Hepatocyte (in vitro differentiated cells): ENCODE data around the gene ACP1. TPM values are rescaled to one million over a fixed set of nuclear protein-coding genes. Genes with fewer than 3 reads are reported as not detected.
A peak's percentile ranks its signal among the peaks of the same experiment; 100 is the strongest.

Source experiments
- DNase-seq: peaks from one replicate; pipeline ENCODE4 v3.0.0-alpha.2; 2016; ENCODE audit warnings: low spot score
- H2AFZ ChIP-seq: fragments of 200-600 bp; sonication (generic); 2 replicates; pipeline ENCODE4 v1.6.0; 2016; ENCODE audit warnings: antibody characterized with exemption, mild to moderate bottlenecking
- H3K27ac ChIP-seq: fragments of 200-600 bp; sonication (generic); 2 replicates; pipeline ENCODE4 v1.5.1; 2016; ENCODE audit warnings: mild to moderate bottlenecking
- H3K27me3 ChIP-seq: fragments of 200-600 bp; sonication (generic); 2 replicates; pipeline ENCODE4 v1.6.1; 2016
- H3K36me3 ChIP-seq: fragments of 200-600 bp; sonication (generic); replicated peaks from 2 replicates; pipeline ENCODE4 v1.5.1; 2016; ENCODE audit warnings: low read depth; ENCODE audit not compliant: insufficient read depth
- H3K4me1 ChIP-seq: fragments of 200-600 bp; sonication (generic); 2 replicates; pipeline ENCODE4 v1.5.1; 2016; ENCODE audit warnings: mild to moderate bottlenecking, moderate library complexity; ENCODE audit not compliant: insufficient read depth
- H3K4me2 ChIP-seq: fragments of 200-600 bp; sonication (generic); 2 replicates; pipeline ENCODE4 v1.6.0; 2016
- H3K4me3 ChIP-seq: fragments of 200-600 bp; sonication (generic); 2 replicates; pipeline ENCODE4 v1.5.1; 2016; ENCODE audit warnings: mild to moderate bottlenecking
- H3K79me2 ChIP-seq: fragments of 200-600 bp; sonication (generic); 2 replicates; pipeline ENCODE4 v1.6.0; 2017; ENCODE audit warnings: mild to moderate bottlenecking
- H3K9me2 ChIP-seq: fragments of 200-600 bp; sonication (generic); replicated peaks from 2 replicates; pipeline ENCODE4 v1.6.0; 2017; ENCODE audit warnings: mild to moderate bottlenecking; ENCODE audit not compliant: insufficient read depth
- H3K9me3 ChIP-seq: fragments of 200-600 bp; sonication (generic); 2 replicates; pipeline ENCODE4 v1.5.1; 2016; ENCODE audit warnings: low read depth, mild to moderate bottlenecking
- H4K20me1 ChIP-seq: fragments of 200-600 bp; sonication (generic); 2 replicates; pipeline ENCODE4 v1.6.0; 2016; ENCODE audit warnings: mild to moderate bottlenecking; ENCODE audit not compliant: insufficient read depth, poor library complexity, severe bottlenecking
- EZH2 ChIP-seq: fragments of 200-600 bp; sonication (generic); IDR thresholded peaks from 2 replicates; pipeline ENCODE4 v1.6.1; 2016; ENCODE audit warnings: antibody characterized with exemption, mild to moderate bottlenecking, borderline replicate concordance
- EZH2phosphoT487 ChIP-seq: fragments of 200-600 bp; sonication (generic); IDR thresholded peaks from one replicate; pipeline ENCODE4 v1.6.1; 2018; ENCODE audit warnings: antibody characterized with exemption, mild to moderate bottlenecking, low read depth, moderate library complexity; ENCODE audit not compliant: unreplicated experiment, severe bottlenecking
- WGBS: methylation state at CpG from one replicate; pipeline ENCODE4 v1.1.6; 2016; ENCODE audit warnings: low lambda C conversion rate; ENCODE audit errors: missing lambda C conversion rate; 5-methylcytosine and 5-hydroxymethylcytosine counted together
- polyA plus RNA-seq: library from polyadenylated mRNA; unstranded; fragments of >200 nt; fragmentation: Nextera tagmentation; extraction: Ambion mirVana; gene quantifications from 2 replicates; pipeline ENCODE4 v1.2.1, GENCODE V29; 2016
- total RNA-seq: library from RNA; depleted of rRNA; stranded (reverse); fragments of >200 nt; gene quantifications from 2 replicates; pipeline ENCODE4 v1.2.3, GENCODE V29; 2014
- TF ChIP-seq, protein P1 (sequence below): fragments of 200-600 bp; sonication (generic); IDR thresholded peaks from 2 replicates; pipeline ENCODE4 v1.5.1; 2016; ENCODE audit warnings: antibody characterized with exemption, mild to moderate bottlenecking; ENCODE audit not compliant: poor library complexity

Gene ACP1
- total and polyA plus RNA-seq, 2 experiments from 2014 or later = 175 to 194 TPM

DNA sequence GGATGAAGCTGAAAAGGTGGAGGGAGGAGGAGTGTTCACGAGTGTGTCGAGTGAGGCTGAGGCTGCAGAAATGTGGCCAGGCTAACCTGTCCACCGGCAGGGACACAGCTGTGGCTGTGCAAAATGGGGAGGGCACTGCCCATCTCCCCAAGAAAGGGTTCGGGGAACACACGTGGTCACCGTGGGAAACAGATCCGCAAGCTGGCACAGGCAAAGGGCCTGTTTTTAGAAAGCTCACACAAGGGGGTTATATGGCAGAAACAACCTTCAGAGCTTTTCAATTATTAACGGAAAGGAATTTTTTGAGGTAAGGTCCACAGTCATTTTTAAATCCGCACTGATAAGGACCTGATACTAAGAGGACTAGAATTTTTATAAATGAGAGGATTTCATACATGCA is 36.6 kb upstream of the ACP1 start:
- Histone ChIP-seq H4K20me1 (no peaks in the 10 kb centered on the region), H3K27me3 (no peaks in the 10 kb centered on the region), H3K4me1 (no peaks in the 10 kb centered on the region), H3K27ac (no peak overlapping the region), H3K9me3 (no peaks in the 10 kb centered on the region), H3K4me3 (no peak overlapping the region), H3K36me3 (no peaks in the 10 kb centered on the region), H2AFZ (no peak overlapping the region), H3K9me2 (no peaks in the 10 kb centered on the region), H3K79me2 (no peaks in the 10 kb centered on the region), H3K4me2 (no peak overlapping the region)
- DNase-seq = no peak
- WGBS = 90% methylated on average over 9 of the region's 9 CpGs
- TF ChIP-seq, protein P1, sequence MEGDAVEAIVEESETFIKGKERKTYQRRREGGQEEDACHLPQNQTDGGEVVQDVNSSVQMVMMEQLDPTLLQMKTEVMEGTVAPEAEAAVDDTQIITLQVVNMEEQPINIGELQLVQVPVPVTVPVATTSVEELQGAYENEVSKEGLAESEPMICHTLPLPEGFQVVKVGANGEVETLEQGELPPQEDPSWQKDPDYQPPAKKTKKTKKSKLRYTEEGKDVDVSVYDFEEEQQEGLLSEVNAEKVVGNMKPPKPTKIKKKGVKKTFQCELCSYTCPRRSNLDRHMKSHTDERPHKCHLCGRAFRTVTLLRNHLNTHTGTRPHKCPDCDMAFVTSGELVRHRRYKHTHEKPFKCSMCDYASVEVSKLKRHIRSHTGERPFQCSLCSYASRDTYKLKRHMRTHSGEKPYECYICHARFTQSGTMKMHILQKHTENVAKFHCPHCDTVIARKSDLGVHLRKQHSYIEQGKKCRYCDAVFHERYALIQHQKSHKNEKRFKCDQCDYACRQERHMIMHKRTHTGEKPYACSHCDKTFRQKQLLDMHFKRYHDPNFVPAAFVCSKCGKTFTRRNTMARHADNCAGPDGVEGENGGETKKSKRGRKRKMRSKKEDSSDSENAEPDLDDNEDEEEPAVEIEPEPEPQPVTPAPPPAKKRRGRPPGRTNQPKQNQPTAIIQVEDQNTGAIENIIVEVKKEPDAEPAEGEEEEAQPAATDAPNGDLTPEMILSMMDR = no peak
- TF ChIP-seq EZH2 (no peak), EZH2phosphoT487 (no peak)

DNA sequence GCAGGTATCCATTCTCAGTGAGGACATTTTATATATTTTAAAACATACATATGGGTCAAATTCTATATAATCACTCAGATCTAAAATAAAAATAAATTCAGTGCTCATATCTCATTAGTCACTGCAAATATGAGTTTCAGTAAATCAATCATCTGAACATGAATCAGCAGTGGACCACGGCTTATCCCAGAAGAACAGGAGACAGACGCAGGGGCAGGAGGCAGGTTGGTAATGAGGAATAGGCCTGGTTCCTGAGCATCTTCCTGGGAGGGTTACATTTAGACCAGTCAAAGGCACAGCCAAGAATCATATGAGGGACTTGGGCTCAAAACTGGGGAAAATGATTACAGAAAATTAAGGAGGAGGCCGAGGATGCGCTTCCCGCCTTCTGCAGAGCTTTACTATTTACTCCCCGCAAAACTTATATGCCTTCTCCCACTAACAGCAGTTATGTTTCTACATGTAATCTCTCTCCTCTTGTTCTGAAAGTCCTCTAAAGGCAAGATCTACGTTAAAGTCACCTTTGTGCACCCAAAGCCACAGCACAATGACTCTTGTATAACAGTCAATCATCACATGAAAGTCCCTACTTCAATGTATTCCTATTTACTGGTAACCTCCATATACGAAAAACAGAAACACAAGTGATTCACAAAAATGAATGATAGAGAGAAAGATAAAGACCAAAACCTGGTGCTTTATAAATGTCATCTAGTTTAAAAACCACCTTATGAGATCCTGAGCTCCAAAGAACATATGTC is 36.0 kb upstream of the ACP1 start:
- 94% methylated on average over 8 of the region's 8 CpGs for WGBS
- H3K9me2 ChIP-seq = no peaks in the 10 kb centered on the region
- no peaks in the 10 kb centered on the region for H3K4me1 ChIP-seq
- no peaks in the 10 kb centered on the region for H3K79me2 ChIP-seq
- H3K4me3 ChIP-seq = no peak overlapping the region
- no peaks in the 10 kb centered on the region for H3K36me3 ChIP-seq
- H3K9me3 ChIP-seq = no peaks in the 10 kb centered on the region
- H3K4me2 ChIP-seq = no peak overlapping the region
- H2AFZ ChIP-seq = no peak overlapping the region
- TF ChIP-seq, protein P1 = no peak
- TF ChIP-seq EZH2phosphoT487 = no peak
- TF ChIP-seq EZH2 = no peak
- DNase-seq = no peak
- no peak overlapping the region for H3K27ac ChIP-seq
- no peaks in the 10 kb centered on the region for H4K20me1 ChIP-seq
- H3K27me3 ChIP-seq = no peaks in the 10 kb centered on the region

DNA sequence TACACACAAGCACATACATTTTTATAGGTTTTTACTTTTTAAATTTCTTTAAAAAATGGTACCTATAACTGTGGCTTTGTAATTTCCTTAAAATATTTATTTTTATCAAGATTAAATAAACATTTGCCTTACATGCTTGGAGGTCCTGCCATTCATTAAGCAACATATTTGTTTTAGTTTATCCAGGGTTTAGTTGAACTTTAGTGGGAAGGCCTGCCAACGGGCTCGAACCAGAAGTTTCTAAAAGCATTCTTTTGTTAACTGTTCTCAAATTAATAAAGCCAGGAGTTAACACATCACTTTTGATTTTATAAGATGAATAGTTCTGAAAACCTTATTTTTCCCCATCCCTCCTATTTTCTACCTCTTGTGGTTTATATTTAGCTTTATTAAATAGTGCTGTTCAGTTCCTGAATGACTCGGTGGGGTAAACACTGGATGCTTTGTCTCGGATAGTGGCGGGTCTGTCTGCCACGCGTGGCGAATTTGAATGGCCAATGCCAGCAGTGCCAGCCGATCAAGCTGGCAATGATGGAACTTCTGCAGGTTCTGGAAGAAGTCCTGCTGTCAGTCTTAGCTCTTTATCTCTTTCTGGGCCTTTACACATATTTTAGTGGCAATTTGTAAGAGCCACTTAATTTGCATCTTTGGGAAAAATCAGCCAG is 33.1 kb upstream of the ACP1 start:
- Histone ChIP-seq H3K36me3 (no peaks in the 10 kb centered on the region), H3K9me2 (no peaks in the 10 kb centered on the region), H3K9me3 (no peaks in the 10 kb centered on the region), H3K27ac (peak overlapping the region; percentile 40), H3K27me3 (no peaks in the 10 kb centered on the region), H3K4me2 (no peak overlapping the region), H4K20me1 (no peaks in the 10 kb centered on the region), H2AFZ (no peak overlapping the region), H3K4me1 (no peaks in the 10 kb centered on the region), H3K79me2 (no peaks in the 10 kb centered on the region), H3K4me3 (no peak overlapping the region)
- TF ChIP-seq, protein P1 = no peak
- TF ChIP-seq EZH2 (no peak), EZH2phosphoT487 (no peak)
- DNase-seq = no peak
- WGBS = 78% methylated on average over 9 of the region's 9 CpGs
